GM18909 (cell line): Measurements from ENCODE around the gene ZBBX.

Experiments
- ATAC-seq: cut with Tn5 transposase; IDR thresholded peaks from one replicate; pipeline ENCODE4 v1.9.1; 2021; ENCODE audit warnings: mild to moderate bottlenecking; ENCODE audit not compliant: unreplicated experiment, poor library complexity

The ZBBX gene

GRCh38 chr3:167318306-167318705, 61.8 kb downstream of the ZBBX start:
- ATAC-seq, result no peak

GRCh38 chr3:167306319-167306718, 73.8 kb downstream of the ZBBX start:
- no peak for ATAC-seq

GRCh38 chr3:167305340-167305890, 74.7 kb downstream of the ZBBX start:
- no peak for ATAC-seq

- no peak for ATAC-seq
These were observed 76.0 kb downstream of the ZBBX start for GRCh38 chr3:167304077-167304476.

GRCh38 chr3:167302678-167303077, 77.4 kb downstream of the ZBBX start:
- ATAC-seq, result no peak

GRCh38 chr3:167300207-167300606, 79.9 kb downstream of the ZBBX start:
- no peak for ATAC-seq

GRCh38 chr3:167289435-167289834, 90.7 kb downstream of the ZBBX start:
- no peak for ATAC-seq

GRCh38 chr3:167288737-167289136, 91.4 kb downstream of the ZBBX start:
- ATAC-seq, result no peak

GRCh38 chr3:167287308-167287707, 92.8 kb downstream of the ZBBX start:
- no peak for ATAC-seq

GRCh38 chr3:167274141-167274874, 105.8 kb downstream of the ZBBX start:
- no peak for ATAC-seq

- ATAC-seq, result no peak
These were observed 127.1 kb downstream of the ZBBX start for GRCh38 chr3:167253037-167253436.

- no peak for ATAC-seq
These were observed 128.4 kb downstream of the ZBBX start for GRCh38 chr3:167251678-167252077.

GRCh38 chr3:167246252-167246651, 133.8 kb downstream of the ZBBX start:
- ATAC-seq, result no peak

- no peak for ATAC-seq
These were observed 138.8 kb downstream of the ZBBX start for GRCh38 chr3:167241048-167241845.

- ATAC-seq, result no peak
These were observed 152.0 kb downstream of the ZBBX start for GRCh38 chr3:167228135-167228534.

GRCh38 chr3:167225821-167226220, 154.3 kb downstream of the ZBBX start:
- ATAC-seq, result no peak

- ATAC-seq, result no peak
These were observed 171.1 kb downstream of the ZBBX start for GRCh38 chr3:167209011-167209410.

- no peak for ATAC-seq
These were observed 177.0 kb downstream of the ZBBX start for GRCh38 chr3:167203062-167203461.

- ATAC-seq, result no peak
These were observed 181.0 kb downstream of the ZBBX start for GRCh38 chr3:167198949-167199600.
